NCI-H187 (cell line): Measurements from ENCODE around the gene GALNT18.

Experiments used
- DNase-seq, 2 experiments: peaks; one replicate each; lab custom pipeline; 2025; lab: John Stamatoyannopoulos, UW

Gene GALNT18

GRCh38 chr11:11407065-11407762 is 214.6 kb downstream of the GALNT18 start:
- peak; percentile 90 to 95 for DNase-seq

- DNase-seq, result no peak
These were observed 215.2 kb downstream of the GALNT18 start for GRCh38 chr11:11406652-11407051.

- no peak for DNase-seq
These were observed 217.8 kb downstream of the GALNT18 start for GRCh38 chr11:11403763-11404725.

- DNase-seq, result no peak
These were observed 219.8 kb downstream of the GALNT18 start for GRCh38 chr11:11401960-11402535.

GRCh38 chr11:11400635-11401232 is 221.1 kb downstream of the GALNT18 start:
- DNase-seq, result no peak

- no peak for DNase-seq
These were observed 221.7 kb downstream of the GALNT18 start for GRCh38 chr11:11400121-11400520.

GRCh38 chr11:11397781-11398180 is 224.0 kb downstream of the GALNT18 start:
- no peak for DNase-seq

GRCh38 chr11:11397036-11397415 is 224.8 kb downstream of the GALNT18 start:
- DNase-seq, result no peak

GRCh38 chr11:11396301-11397035 is 225.3 kb downstream of the GALNT18 start:
- DNase-seq, result no peak

GRCh38 chr11:11395126-11395525 is 226.7 kb downstream of the GALNT18 start:
- no peak for DNase-seq

GRCh38 chr11:11394241-11394640 is 227.6 kb downstream of the GALNT18 start:
- no peak for DNase-seq

GRCh38 chr11:11391796-11392463 is 229.9 kb downstream of the GALNT18 start:
- no peak for DNase-seq

GRCh38 chr11:11391169-11391568 is 230.6 kb downstream of the GALNT18 start:
- no peak for DNase-seq

- DNase-seq, result no peak
These were observed 231.6 kb downstream of the GALNT18 start for GRCh38 chr11:11390068-11390771.

GRCh38 chr11:11389238-11389637 is 232.6 kb downstream of the GALNT18 start:
- no peak for DNase-seq

GRCh38 chr11:11387622-11388305 is 234.0 kb downstream of the GALNT18 start:
- DNase-seq, result no peak

GRCh38 chr11:11387207-11387606 is 234.6 kb downstream of the GALNT18 start:
- DNase-seq, result no peak

- DNase-seq, result no peak
These were observed 237.0 kb downstream of the GALNT18 start for GRCh38 chr11:11384829-11385228.

GRCh38 chr11:11383995-11384394 is 237.8 kb downstream of the GALNT18 start:
- no peak for DNase-seq
